ENCODE measurements around the gene PDK4.

DNA sequence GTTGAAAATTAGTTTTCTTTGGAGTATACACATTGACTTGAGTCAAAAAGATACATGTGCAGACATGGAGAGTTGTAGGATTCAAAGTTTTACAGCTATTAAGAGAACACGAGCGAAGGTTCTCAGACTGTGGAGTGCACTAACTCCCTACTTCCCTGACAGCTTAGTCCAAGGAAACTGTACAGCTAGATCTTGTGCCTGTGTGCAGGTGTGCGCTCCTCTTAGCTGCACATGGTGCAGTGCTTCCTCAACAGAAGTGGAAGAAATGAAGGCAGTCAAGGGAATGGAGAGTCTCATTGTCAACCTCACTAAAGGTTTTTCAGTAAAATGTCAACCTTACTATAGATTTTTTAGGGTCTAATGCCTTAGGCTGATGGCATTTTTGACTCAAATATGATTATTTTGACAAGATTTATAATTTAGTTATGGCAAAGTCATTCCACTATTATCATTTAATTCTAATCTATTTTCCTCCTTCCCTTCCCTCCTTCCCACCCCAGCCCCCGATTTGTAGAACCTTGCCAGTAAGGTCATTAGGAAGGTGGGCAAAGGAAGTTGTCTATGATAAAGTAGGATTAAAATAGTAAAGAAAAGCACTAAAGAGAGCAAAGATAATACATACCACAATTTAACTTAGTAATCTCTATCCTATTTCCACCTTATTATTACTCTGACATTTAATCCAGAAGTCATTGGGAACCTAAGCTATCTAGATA, 13.6 kb downstream of the PDK4 start:
- TF ChIP-seq, protein P1, sequence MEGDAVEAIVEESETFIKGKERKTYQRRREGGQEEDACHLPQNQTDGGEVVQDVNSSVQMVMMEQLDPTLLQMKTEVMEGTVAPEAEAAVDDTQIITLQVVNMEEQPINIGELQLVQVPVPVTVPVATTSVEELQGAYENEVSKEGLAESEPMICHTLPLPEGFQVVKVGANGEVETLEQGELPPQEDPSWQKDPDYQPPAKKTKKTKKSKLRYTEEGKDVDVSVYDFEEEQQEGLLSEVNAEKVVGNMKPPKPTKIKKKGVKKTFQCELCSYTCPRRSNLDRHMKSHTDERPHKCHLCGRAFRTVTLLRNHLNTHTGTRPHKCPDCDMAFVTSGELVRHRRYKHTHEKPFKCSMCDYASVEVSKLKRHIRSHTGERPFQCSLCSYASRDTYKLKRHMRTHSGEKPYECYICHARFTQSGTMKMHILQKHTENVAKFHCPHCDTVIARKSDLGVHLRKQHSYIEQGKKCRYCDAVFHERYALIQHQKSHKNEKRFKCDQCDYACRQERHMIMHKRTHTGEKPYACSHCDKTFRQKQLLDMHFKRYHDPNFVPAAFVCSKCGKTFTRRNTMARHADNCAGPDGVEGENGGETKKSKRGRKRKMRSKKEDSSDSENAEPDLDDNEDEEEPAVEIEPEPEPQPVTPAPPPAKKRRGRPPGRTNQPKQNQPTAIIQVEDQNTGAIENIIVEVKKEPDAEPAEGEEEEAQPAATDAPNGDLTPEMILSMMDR (IDR thresholded peaks at IDR 0.05): no peak
- TF ChIP-seq POLR2A (IDR thresholded peaks at IDR 0.05): no peak
